ENCODE data around the gene CHAMP1. TPM values are rescaled to one million over a fixed set of nuclear protein-coding genes. Genes with fewer than 3 reads are reported as not detected.

Gene CHAMP1
- total RNA-seq, 1 donor from 2014 or later, result 26.8 TPM

DNA sequence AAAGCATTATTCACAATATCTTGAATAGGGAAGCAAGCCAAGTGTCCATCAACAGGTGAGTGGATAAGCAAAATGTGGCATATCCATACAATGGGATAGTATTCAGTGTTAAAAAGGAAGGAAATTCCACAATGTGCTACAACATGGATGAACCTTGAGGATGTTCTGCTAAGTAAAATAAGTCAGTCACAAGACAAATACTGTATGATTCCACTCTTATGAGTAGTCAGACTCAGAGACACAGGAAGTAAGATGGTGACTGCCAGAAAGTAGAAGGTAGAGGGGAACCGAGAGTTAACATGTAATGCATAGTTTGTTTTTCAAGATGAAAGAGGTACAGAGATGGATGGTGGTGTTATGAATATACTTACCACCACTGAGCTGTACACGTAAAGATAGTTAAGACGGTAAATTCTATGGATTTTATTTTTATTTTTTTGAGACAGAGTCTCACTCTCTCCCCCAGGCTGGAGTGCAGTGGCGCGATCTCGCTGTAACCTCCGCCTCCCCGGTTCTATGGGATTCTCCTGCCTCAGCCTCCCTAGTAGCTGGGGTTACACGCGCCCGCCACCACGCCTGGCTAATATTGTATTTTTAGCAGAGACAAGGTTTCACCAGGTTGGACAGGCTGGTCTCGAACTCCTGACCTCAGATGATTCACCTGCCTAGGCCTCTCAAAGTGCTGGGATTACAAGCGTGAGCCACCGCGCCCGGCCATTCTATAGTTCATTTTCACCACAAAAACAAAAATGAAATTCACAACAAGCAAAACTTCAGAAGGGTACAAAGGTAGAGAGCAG is 1.0 kb upstream of the CHAMP1 start:
- H3K4me2 ChIP-seq (ENCODE audit: low read length), result peak overlapping the region; percentile 91
- TF ChIP-seq, protein P1, sequence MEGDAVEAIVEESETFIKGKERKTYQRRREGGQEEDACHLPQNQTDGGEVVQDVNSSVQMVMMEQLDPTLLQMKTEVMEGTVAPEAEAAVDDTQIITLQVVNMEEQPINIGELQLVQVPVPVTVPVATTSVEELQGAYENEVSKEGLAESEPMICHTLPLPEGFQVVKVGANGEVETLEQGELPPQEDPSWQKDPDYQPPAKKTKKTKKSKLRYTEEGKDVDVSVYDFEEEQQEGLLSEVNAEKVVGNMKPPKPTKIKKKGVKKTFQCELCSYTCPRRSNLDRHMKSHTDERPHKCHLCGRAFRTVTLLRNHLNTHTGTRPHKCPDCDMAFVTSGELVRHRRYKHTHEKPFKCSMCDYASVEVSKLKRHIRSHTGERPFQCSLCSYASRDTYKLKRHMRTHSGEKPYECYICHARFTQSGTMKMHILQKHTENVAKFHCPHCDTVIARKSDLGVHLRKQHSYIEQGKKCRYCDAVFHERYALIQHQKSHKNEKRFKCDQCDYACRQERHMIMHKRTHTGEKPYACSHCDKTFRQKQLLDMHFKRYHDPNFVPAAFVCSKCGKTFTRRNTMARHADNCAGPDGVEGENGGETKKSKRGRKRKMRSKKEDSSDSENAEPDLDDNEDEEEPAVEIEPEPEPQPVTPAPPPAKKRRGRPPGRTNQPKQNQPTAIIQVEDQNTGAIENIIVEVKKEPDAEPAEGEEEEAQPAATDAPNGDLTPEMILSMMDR (IDR thresholded peaks at IDR 0.05; ENCODE audit: insufficient read depth, low read depth, low read length), result no peak
- no peak for TF ChIP-seq EZH2 (IDR thresholded peaks at IDR 0.05; ENCODE audit: insufficient read depth, low read length)
- H3K4me1 ChIP-seq (ENCODE audit: insufficient read depth, low read length), result peaks cover 13% of the 10 kb centered on the region
- H3K36me3 Mint-ChIP-seq (ENCODE audit: low read depth, unreplicated experiment), result no peaks in the 10 kb centered on the region
- H3K27ac Mint-ChIP-seq (ENCODE audit: unreplicated experiment), result peak overlapping the region; percentile 92
- peak overlapping the region; percentile 82 for H3K27ac ChIP-seq (ENCODE audit: low read depth, low read length)
- no peaks in the 10 kb centered on the region for H3K27me3 ChIP-seq (ENCODE audit: insufficient read depth, low read length)
- peaks cover 28% of the 10 kb centered on the region for H4K20me1 ChIP-seq (ENCODE audit: insufficient read depth, low read length)
- peaks cover 38% of the 10 kb centered on the region for H3K79me2 ChIP-seq (ENCODE audit: insufficient read depth, low read length)
- peak overlapping the region; percentile 88 for H3K9ac ChIP-seq (ENCODE audit: low read length)
- H3K4me3 ChIP-seq (ENCODE audit: insufficient read depth, low read depth, low read length), result peak overlapping the region; percentile 94
- H3K36me3 ChIP-seq (ENCODE audit: insufficient read depth, low read length), result no peaks in the 10 kb centered on the region
- peaks cover 14% of the 10 kb centered on the region for H3K4me1 Mint-ChIP-seq (ENCODE audit: low read depth, unreplicated experiment)
- FAIRE-seq (no peak), DNase-seq (ENCODE audit: low read depth) (no peak)
- no peaks in the 10 kb centered on the region for H3K9me3 ChIP-seq (ENCODE audit: insufficient read depth, low read depth, low read length)
- H3K4me3 Mint-ChIP-seq (ENCODE audit: unreplicated experiment), result peak overlapping the region; percentile 91
- H3K27me3 Mint-ChIP-seq (ENCODE audit: low read depth, unreplicated experiment), result no peaks in the 10 kb centered on the region
- H3K9me3 Mint-ChIP-seq (ENCODE audit: unreplicated experiment), result no peaks in the 10 kb centered on the region
- H2AFZ ChIP-seq (ENCODE audit: low read depth, low read length), result peak overlapping the region; percentile 70

DNA sequence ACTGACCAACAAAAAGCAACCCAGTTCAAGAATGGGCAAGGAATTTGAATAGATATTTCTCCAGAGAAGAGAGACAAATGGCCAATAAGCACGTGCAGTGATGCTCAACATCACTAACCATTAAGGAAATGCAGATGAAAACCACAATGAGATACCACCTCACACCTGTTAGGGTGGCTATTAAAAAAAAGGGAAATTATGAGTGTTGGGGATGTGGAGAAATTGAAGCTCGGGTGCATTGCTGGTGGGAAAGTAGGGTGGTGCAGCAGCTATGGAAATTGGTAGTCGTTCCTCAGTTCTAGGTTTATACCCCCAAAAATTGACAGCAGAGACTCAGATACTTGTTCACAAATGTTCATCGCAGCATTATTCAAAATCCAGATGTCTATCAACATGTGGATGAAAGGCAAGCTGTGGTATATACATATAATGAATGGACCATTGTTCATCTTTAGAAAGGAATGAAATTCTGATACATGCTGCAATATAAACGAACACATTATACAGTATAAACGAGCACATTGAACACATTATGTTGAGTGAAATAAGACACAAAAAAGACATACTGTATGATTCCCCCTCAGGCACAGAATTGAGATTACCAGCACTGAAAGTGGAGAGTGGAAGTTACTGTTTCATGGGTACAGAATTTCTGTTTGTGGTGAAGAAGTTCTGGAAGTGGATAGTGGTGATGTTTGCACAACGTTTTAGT is 927 bp downstream of the CHAMP1 start:
- DNase-seq (ENCODE audit: low read depth), result no peak
- TF ChIP-seq, protein P1 (IDR thresholded peaks at IDR 0.05; ENCODE audit: insufficient read depth, low read depth, low read length), result no peak
- no peak for TF ChIP-seq EZH2 (IDR thresholded peaks at IDR 0.05; ENCODE audit: insufficient read depth, low read length)
- peaks cover 29% of the 10 kb centered on the region for H3K4me1 Mint-ChIP-seq (ENCODE audit: low read depth, unreplicated experiment)
- Histone ChIP-seq H3K36me3 (ENCODE audit: insufficient read depth, low read length) (peaks cover 2% of the 10 kb centered on the region), H3K4me2 (ENCODE audit: low read length) (peak overlapping the region; percentile 91), H4K20me1 (ENCODE audit: insufficient read depth, low read length) (peaks cover 47% of the 10 kb centered on the region), H3K9me3 (ENCODE audit: insufficient read depth, low read depth, low read length) (no peaks in the 10 kb centered on the region), H3K79me2 (ENCODE audit: insufficient read depth, low read length) (peaks cover 57% of the 10 kb centered on the region), H3K4me3 (ENCODE audit: insufficient read depth, low read depth, low read length) (peak overlapping the region; percentile 94), H3K27ac (ENCODE audit: low read depth, low read length) (peak overlapping the region; percentile 82), H2AFZ (ENCODE audit: low read depth, low read length) (no peak overlapping the region), H3K27me3 (ENCODE audit: insufficient read depth, low read length) (no peaks in the 10 kb centered on the region), H3K9ac (ENCODE audit: low read length) (peak overlapping the region; percentile 88), H3K4me1 (ENCODE audit: insufficient read depth, low read length) (peaks cover 32% of the 10 kb centered on the region)
- H3K36me3 Mint-ChIP-seq (ENCODE audit: low read depth, unreplicated experiment), result peaks cover 3% of the 10 kb centered on the region
- no peak for FAIRE-seq
- no peaks in the 10 kb centered on the region for H3K27me3 Mint-ChIP-seq (ENCODE audit: low read depth, unreplicated experiment)
- H3K4me3 Mint-ChIP-seq (ENCODE audit: unreplicated experiment), result peak overlapping the region; percentile 86
- peak overlapping the region; percentile 67 for H3K27ac Mint-ChIP-seq (ENCODE audit: unreplicated experiment)
- H3K9me3 Mint-ChIP-seq (ENCODE audit: unreplicated experiment), result no peaks in the 10 kb centered on the region
